RWPE1 (cell line): ENCODE measurements around the gene TIMP2.

Source experiments
- CTCF ChIA-PET: fragments of 350-600 bp; sonication (Branson Sonifier 250); formaldehyde crosslinking; extraction: SDS; loops from one replicate; lab custom pipeline; 2021; lab: Yijun Ruan, JAX
- POLR2A ChIA-PET: fragments of 400-600 bp; formaldehyde crosslinking; extraction: SDS; loops from one replicate; lab custom pipeline; 2020; ENCODE audit warnings: antibody characterized with exemption; ENCODE audit not compliant: low non-redundant PET; lab: Yijun Ruan, JAX
- DNase-seq: peaks from one replicate; pipeline ENCODE4 v3.0.0; 2012; ENCODE audit warnings: low spot score
- H3K27ac ChIP-seq: fragments of 450-650 bp; 2 replicates; pipeline ENCODE4 v1.5.1; 2017
- TF ChIP-seq, protein P1 (sequence below): fragments of 450-650 bp; conservative IDR thresholded peaks from 2 replicates; pipeline ENCODE4 v1.5.1; 2017; ENCODE audit warnings: low read depth, mild to moderate bottlenecking

The TIMP2 gene

DNA sequence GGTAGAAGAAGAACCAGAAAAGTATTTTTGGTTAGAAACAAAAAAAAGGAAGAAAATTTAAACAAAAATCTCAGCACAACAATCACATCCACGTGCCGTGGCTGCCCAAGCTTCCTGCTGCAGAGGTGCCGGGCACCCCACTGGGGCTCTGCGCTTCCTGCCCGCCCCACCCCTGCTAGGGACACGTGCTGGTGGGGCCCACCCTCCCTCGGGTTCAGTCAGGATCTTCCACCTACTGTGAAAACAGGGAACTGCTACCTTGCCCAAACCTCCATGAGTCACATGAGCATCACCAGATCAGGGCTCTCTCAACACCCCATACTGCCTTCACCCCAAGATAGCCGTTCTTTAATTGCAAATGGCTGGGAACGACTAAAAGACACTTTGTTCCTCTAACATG, 118.7 kb downstream of the TIMP2 start:
- TF ChIP-seq, protein P1, sequence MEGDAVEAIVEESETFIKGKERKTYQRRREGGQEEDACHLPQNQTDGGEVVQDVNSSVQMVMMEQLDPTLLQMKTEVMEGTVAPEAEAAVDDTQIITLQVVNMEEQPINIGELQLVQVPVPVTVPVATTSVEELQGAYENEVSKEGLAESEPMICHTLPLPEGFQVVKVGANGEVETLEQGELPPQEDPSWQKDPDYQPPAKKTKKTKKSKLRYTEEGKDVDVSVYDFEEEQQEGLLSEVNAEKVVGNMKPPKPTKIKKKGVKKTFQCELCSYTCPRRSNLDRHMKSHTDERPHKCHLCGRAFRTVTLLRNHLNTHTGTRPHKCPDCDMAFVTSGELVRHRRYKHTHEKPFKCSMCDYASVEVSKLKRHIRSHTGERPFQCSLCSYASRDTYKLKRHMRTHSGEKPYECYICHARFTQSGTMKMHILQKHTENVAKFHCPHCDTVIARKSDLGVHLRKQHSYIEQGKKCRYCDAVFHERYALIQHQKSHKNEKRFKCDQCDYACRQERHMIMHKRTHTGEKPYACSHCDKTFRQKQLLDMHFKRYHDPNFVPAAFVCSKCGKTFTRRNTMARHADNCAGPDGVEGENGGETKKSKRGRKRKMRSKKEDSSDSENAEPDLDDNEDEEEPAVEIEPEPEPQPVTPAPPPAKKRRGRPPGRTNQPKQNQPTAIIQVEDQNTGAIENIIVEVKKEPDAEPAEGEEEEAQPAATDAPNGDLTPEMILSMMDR: no peak
- POLR2A ChIA-PET: no interaction called here
- peak overlapping the region; percentile 20; the same call in 1 of the 2 replicates for H3K27ac ChIP-seq
- DNase-seq: no peak
- CTCF ChIA-PET: interaction anchor here (0.6 kb wide), 1 partner anchor 58 kb away, joined by 6 read pairs; no protein-coding TSS in a partner anchor

DNA sequence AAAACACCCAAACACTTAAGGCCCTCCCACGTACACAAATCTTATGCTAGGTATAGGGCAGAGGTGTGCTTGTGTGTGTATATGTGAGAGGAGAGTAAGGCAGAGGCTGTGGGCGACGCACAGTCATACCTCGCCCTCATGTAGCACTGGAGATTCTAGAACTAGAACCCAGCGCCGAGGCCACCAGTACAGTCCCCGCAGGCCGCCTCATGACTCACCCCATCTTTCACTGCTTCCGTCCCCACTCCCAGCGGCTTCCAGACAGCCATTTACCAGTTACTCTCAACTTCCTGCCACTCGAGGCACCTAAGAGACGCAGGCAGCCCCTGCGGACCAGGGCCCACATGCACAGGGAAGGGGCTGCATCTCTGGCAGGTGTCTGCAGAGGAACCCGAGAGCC, 119.9 kb downstream of the TIMP2 start:
- TF ChIP-seq, protein P1: no peak
- POLR2A ChIA-PET: no interaction called here
- peak overlapping the region; percentile 20 for H3K27ac ChIP-seq
- no peak for DNase-seq
- CTCF ChIA-PET: no interaction called here

DNA sequence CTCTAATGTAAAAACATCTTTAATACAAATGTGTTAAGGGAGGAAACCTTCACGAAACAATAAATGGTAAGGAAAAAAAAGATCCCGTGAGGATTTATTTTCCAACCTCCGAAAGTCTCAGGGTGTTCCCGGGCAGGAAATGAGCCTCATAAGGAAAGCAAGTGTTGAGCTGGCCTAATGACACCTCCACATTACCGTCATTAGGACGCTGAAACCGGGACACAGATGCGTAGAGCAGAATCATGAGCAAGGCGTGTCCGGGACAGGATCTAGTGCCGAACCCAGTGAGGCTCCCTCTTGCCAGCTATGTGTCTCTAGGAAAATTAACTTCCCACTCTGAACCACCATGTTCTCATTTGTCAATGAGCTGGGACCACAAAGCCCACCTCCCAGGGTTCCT, 120.4 kb downstream of the TIMP2 start:
- POLR2A ChIA-PET: no interaction called here
- DNase-seq: no peak
- H3K27ac ChIP-seq: no peak overlapping the region
- TF ChIP-seq, protein P1: no peak
- CTCF ChIA-PET: interaction anchor here (0.6 kb wide), 1 partner anchor 18 kb away, joined by 3 read pairs; no protein-coding TSS in a partner anchor

DNA sequence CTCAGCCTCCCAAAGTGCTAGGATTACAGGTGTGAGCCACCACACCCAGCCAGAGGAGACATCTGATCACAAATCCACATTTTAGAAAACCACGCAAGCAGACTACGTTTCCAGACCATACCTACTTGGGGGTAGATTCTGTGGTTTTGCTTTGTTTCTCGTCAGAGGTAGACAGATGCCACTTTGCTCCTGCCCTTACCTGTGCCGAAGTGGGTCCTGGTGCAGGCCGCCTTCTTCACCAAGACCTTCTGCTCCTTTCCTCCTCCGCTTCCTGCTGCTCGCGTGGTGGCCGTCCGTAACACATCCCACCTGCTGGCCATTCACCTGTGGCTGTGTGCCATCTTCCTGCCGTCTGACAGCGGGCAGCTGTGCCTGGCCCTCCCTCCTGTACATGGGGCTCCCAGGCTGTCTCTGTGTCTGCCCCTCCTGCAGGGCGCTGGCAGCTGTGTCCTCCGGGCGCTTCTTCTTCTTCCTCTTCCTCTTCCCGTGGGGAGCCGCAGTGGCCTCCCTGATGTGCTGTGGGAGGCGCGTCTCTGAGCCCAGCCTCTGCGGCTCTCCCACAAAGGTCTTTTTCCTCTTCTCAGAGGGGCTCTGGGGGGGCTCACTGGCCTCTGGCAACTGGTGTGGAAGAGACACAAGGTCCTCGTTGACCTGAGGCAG, 121.9 kb downstream of the TIMP2 start:
- ChIA-PET POLR2A (no interaction called here), CTCF (interaction anchor here (0.7 kb wide), 1 partner anchor 244 kb away, joined by 4 read pairs; no protein-coding TSS in a partner anchor)
- DNase-seq: no peak
- TF ChIP-seq, protein P1: no peak
- H3K27ac ChIP-seq: no peak overlapping the region
